CD4-positive, alpha-beta T cell treated with Interleukin-1 beta for 1 hour (primary cell): Measurements from ENCODE around the gene PLBD2.

ENCODE experiments used
- DNase-seq, 2 donors: peaks; one replicate each; pipeline ENCODE4 v3.0.0-alpha.2; 2020 to 2022

PLBD2 gene

GRCh38 chr12:113371808-113372207 lies 13.4 kb downstream of the PLBD2 start:
- DNase-seq = no peak

DNA sequence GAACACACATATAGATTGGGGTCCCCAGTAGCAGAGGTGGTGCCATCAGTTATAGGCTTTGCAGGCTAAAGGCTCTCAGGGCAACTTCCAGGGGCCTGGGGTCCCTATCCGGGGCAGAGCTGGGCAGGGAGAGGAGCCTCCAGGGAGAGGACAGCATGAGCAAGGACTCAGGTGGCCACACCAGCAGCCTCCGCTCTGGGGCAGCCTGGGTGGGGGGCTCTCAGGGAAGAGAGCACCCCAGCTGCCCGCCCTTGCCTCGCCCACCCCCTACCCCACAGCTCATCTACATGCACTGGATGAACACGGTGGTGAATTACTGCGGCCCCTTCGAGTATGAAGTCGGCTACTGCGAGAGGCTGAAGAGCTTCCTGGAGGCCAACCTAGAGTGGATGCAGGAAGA lies 14.0 kb downstream of the PLBD2 start:
- no peak for DNase-seq

- no peak for DNase-seq
Measured at GRCh38 chr12:113373440-113373839, 15.1 kb downstream of the PLBD2 start.

- DNase-seq = no peak
Measured at GRCh38 chr12:113373969-113374368, 15.6 kb downstream of the PLBD2 start.

DNA sequence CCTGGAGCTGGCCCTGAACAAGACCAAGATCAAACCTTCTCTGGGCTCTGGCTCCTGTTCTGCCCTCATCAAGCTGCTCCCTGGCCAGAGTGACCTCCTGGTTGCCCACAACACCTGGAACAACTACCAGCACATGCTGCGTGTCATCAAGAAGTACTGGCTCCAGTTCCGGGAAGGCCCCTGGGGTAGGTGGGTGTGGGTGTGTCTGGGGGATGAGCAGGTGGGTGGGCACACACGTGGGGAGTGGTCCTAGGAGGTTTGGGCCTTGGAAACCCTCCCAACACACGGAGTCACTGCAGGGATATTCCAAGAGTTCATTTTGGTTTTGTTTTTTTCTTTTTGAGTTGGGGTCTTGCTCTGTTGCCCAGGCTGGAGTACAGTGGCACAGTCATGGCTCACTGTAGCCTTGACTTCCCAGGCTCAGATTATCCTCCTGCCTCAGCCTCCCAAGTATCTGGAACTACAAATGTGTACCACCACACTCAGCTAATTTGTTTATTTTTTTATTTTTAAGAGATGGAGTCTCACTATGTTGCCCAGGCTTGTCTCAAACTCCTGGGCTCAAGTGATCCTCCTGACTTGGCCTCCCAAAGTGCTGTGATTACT lies 16.5 kb downstream of the PLBD2 start:
- DNase-seq = no peak

DNA sequence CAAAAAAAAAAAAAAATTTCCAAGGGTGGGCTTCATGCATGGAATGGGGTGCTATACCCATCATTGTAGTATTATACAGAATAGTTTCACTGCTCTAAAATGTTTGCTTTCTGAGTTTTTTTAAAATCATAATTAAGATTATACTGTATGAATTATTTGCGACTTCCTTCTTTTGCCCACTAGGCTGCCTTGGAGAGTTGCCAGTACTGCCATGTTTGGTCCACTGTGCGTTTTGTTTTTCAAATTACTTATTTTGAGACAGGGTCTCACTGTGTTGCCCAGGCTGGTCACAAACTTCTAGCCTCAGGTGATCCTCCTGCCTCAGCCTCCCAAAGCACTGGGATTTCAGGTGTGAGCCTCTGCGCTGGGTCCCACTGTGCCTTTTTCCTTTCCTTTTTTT lies 19.9 kb downstream of the PLBD2 start:
- DNase-seq = no peak

GRCh38 chr12:113381220-113381619 lies 22.8 kb downstream of the PLBD2 start:
- no peak for DNase-seq

- no peak for DNase-seq
Measured at GRCh38 chr12:113382206-113382605, 23.8 kb downstream of the PLBD2 start.

- DNase-seq = no peak
Measured at GRCh38 chr12:113384778-113385177, 26.4 kb downstream of the PLBD2 start.

- no peak for DNase-seq
Measured at GRCh38 chr12:113385282-113385882, 27.0 kb downstream of the PLBD2 start.

DNA sequence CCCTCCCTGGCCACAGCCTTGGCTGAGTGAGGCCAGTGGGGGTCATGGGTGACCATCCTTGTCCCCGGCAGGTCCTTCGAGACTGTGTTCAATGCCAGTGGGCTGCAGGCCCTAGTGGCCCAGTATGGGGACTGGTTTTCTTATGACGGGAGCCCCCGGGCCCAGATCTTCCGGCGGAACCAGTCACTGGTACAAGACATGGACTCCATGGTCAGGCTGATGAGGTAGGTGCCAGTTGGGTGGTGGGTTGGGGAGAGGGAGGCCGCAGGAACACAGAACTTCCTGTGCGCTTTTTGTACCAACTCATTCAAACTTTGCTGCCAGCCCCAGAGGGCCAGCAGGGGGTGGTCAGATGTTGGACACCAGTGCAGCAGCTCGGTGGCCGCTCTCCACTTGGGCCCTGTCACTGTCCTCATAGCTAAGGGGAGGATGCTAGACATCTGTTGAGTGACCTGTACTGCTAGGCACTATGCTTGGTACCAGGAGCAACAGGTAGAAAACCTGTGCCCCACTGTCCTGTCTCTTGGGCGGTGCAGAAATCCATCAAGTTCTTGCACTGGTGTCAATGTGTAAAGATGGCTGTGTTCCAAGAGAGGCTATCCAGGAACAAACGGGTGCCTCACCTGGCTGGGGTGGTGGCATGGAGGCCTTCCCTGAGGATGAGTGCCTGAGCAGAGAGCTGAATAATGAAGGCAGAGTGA lies 28.6 kb downstream of the PLBD2 start:
- DNase-seq = no peak

GRCh38 chr12:113387631-113388030 lies 29.2 kb downstream of the PLBD2 start:
- no peak for DNase-seq

- no peak for DNase-seq
Measured at GRCh38 chr12:113388351-113388750, 30.0 kb downstream of the PLBD2 start.

- DNase-seq = no peak
Measured at GRCh38 chr12:113390064-113391043, 32.0 kb downstream of the PLBD2 start.

- DNase-seq = no peak
Measured at GRCh38 chr12:113391145-113391544, 32.8 kb downstream of the PLBD2 start.

DNA sequence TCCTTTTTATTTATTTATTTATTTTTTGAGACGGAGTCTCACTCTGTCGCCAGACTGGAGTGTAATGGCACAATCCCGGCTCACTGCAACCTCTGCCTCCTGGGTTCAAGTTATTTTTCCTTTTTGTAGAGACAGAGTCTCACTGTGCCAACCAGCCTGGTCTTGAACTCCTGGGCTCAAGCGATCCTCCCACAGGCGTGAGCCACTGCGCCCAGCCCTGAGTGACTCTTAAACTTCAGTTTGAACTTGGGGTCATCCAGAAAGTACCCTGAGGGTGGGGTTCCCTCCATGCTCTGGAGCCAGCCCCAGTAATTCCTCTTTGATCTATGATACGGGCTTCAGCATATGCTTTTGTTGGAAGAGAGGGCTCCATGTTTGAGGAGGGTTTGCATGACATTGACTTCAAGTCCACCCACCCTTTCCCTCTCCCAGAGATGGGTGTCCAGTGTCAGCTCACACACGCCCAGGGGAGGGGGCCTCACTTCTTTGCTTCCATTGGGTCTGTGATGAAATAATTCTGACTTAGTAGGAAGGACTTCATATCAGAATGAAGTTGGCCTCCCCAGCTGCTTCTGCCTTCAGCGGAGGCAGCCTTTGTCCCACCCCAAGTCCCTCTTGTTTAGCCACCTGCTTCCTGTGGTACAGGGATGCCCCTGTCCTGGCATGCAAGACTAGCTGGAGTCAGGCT lies 33.4 kb downstream of the PLBD2 start:
- DNase-seq = no peak

- no peak for DNase-seq
Measured at GRCh38 chr12:113392520-113392919, 34.1 kb downstream of the PLBD2 start.

DNA sequence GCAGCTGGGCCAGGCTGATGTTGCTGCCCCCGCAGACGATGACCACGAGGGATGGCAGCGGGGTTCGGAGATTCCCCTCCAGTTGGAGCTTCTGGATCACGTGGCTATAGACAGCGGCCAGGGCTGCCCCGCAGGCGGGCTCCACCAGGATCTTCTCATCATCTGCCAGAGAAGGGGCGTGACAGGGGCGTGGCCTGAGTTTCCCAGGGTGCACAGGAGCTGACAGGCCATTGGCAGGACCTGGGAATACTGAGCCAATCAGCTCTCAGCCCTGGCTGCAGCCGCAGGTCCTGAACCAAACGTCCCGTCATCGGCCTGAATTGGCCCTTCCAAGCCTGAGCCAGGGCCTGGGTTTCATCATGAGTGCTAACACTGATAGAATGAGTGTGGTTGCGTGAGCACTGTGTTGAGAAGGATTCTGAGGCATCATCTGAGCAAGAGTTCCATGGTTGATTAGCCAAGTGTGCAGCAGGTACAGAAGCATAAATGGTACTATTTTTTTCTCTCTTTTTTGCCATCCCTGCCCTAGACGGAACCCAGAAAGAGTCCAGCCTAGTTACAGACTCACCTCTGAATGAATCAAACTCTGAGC lies 34.7 kb downstream of the PLBD2 start:
- DNase-seq = no peak

DNA sequence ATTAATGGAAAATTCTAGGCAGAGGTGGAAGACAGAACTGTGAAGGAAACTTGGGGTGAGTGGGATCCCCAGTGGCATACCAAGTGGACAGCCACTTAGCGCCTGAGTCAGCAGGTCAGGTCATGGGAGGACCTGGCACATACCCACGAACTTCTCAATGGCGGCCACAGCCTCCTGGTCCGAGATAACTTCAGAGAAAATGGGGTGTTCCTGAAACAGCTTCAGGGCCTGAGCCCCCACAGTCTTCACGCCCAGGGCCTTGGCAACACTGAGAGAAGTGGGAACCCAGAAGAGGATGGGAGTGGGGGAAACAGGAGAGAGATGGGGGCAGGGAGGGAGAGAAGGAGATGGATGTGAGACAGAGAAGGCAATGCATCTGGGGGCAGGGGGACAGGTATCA lies 35.4 kb downstream of the PLBD2 start:
- no peak for DNase-seq

- no peak for DNase-seq
Measured at GRCh38 chr12:113395119-113395518, 36.7 kb downstream of the PLBD2 start.

DNA sequence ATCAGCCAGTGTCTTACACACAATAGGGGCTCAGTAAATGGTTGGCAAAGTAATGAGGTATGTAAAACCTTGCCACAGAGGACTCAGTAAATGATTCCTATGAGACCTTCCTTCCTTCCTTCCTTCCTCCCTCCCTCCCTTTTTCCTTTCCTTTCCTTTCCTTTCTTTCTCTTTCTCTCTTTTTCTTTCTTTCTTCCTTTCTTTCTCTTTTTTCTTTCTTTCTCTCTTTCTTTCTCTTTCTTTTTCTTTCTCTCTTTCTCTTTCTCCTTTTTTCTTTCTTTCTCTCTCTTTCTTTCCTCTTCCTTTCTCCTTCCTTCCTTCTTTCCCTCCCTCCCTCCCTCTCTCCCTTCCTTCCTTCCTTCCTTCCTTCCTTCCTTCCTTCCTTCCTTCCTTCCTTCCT lies 37.8 kb downstream of the PLBD2 start:
- DNase-seq = no peak

DNA sequence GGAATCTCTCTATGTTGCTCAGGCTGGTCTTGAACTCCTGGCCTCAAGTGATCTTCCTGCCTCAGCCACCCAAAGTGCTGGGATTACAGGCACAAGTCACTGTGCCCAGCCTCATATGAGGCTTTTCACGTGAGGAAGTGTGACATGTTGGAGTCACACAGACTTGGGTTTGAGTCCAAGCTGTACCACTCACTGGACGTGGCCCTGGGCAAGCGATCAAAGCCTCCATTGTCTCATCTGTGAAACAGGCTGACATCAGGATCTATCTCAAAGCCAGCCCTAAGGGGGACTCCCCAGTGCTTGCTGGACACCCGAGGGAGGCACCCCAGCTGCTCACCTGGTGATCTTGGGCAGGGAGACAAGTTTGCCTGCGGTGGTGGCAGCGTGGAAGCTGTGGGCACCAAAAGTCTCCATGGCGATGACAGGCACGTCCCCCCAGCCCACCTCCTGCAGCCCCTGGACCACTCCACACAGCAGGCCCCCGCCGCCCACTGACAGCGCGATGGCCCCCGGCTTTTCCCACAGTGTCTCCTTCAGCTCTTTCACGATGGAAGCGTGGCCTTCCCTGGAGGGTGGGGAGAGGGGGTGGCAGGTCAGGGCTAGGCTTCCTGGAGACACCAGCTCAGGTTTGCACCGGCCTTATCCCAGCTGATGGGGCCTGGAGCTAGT lies 38.6 kb downstream of the PLBD2 start:
- DNase-seq = no peak
